Ishikawa (cell line): ENCODE results near the gene TLNRD1.

Source experiments
- FOXM1 ChIP-seq: IDR thresholded peaks from 2 replicates; pipeline ENCODE4 v1.6.1; 2012; ENCODE audit warnings: low read depth, borderline replicate concordance
- RAD21 ChIP-seq: IDR thresholded peaks from 2 replicates; pipeline ENCODE4 v1.6.1; 2012; ENCODE audit warnings: low read depth
- TCF12 ChIP-seq: IDR thresholded peaks from 2 replicates; pipeline ENCODE4 v1.6.1; 2012; ENCODE audit warnings: low read depth

DNA sequence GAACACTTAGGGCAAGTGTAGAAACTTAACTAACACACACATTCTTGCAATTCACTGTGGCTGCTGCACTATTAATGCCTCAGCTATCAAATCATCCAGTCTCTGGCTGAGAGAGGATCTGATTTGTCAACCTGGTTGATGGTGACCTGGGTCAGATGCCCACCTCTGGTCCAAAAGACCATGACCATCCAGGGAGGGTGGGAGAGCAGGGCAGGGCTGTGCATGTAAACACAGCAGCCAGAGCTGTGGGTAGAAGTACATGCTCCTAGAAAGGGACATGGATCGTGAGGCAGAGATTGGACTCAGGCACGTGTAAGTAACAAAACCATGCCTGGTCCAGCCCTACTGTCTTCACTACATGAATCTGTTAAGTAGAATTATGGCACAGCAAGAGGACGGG, 28.4 kb upstream of the TLNRD1 start:
- TF ChIP-seq RAD21 (no peak), FOXM1 (no peak), TCF12 (no peak)
